ENCODE data around the gene PRPF6. TPM values are rescaled to one million over a fixed set of nuclear protein-coding genes. Genes with fewer than 3 reads are reported as not detected.

Gene PRPF6
- total and polyA plus RNA-seq, 2 of the 13 experiments (the other 11 are each of a cell fraction or from before 2014, with no cell fraction given) = 63.7 to 101 TPM

GRCh38 chr20:64056889-64057627 is 76.1 kb downstream of the PRPF6 start:
- no peaks in the 10 kb centered on the region for H3K36me3 ChIP-seq (replicated peaks in 1 of 2; ENCODE audit: control insufficient read depth in 1 of 2, insufficient read depth in 2 of 2, low read length in 2 of 2)
- WGBS (ENCODE audit: low lambda C conversion rate) = 56% methylated on average over 39 of the region's 39 CpGs
- peak overlapping the region; percentile 87 for H3K4me2 ChIP-seq (ENCODE audit: low read depth, low read length)
- peak overlapping the region; percentile 72 for H3K9ac ChIP-seq (ENCODE audit: insufficient read depth, low read depth, low read length)
- POLR2A ChIA-PET = interaction anchor here (0.8 to 9.4 kb wide), 7 partner anchors 9 to 430 kb away, joined by 3 to 252 read pairs (median 6); partner anchors contain the start of genes C20orf204, GMEB2, PRPF6 and SAMD10
- CTCF ChIA-PET (ENCODE audit: low intra/inter-chr PET ratio, low total read pairs) = interaction anchor here (0.8 to 3.7 kb wide), 3 partner anchors 77 to 237 kb away, joined by 3 to 33 read pairs (median 3); partner anchors contain the start of genes PRPF6, SAMD10 and UCKL1
- H3K79me2 ChIP-seq (ENCODE audit: insufficient read depth, low read length) = no peaks in the 10 kb centered on the region
- H3K4me3 ChIP-seq (replicated peaks in 1 of 3; ENCODE audit: insufficient read depth in 1 of 3, low read depth in 2 of 3, low read length in 3 of 3) = peak overlapping the region; percentile 40 to 69 (median 42); a peak in 5 of 6 replicates
- intact Hi-C loops (cut with micrococcal nuclease; ENCODE audit: unreplicated experiment) (loop anchor here (1.0 to 2.0 kb wide), 2 partner anchors 20 to 77 kb away; partner anchors contain the start of gene C20orf204), in situ Hi-C loops (cut with HindIII; ENCODE audit: extremely low pct_ligation_motif_present, low pct_unique_long_range_greater_than_20kb) (loop anchor here (5.0 kb wide), 1 partner anchor 80 kb away; the partner anchor contains the start of gene SAMD10)
- H4K20me1 ChIP-seq (ENCODE audit: insufficient read depth, low read length) = no peaks in the 10 kb centered on the region
- H2AFZ ChIP-seq (ENCODE audit: low read length) = no peak overlapping the region
- FAIRE-seq (no peak), ATAC-seq (peak; percentile 8), DNase-seq (ENCODE audit: low spot score) (no peak)
- no TSS peak for BruUV-seq (replicated peaks)
- H3K27me3 ChIP-seq (ENCODE audit: control insufficient read depth in 1 of 2, insufficient read depth in 2 of 2, low read length in 2 of 2) = no peaks in the 10 kb centered on the region
- H3K27ac ChIP-seq (ENCODE audit: extremely low read length, insufficient read depth, low read length) = peak overlapping the region; percentile 77
- peaks cover 79% of the 10 kb centered on the region for H3K4me1 ChIP-seq (ENCODE audit: insufficient read depth, low read length)
- no peaks in the 10 kb centered on the region for H3K9me3 ChIP-seq (ENCODE audit: low read length)
- peak; percentile 76 for TF ChIP-seq SRSF1 (optimal IDR thresholded peaks at IDR 0.05; ENCODE audit: low read depth, low read length)
- TF ChIP-seq CREB3 (CRISPR knock-in tag; IDR thresholded peaks at IDR 0.05) = peak; percentile 47; the same call in 1 of the 2 replicates
- no peak for TF ChIP-seq ATF7 (IDR thresholded peaks at IDR 0.05)
- 0 out of 2 replicates have a peak, but pooled peaks have one; percentile 63 for TF ChIP-seq ATF7 (CRISPR knock-in tag; IDR thresholded peaks at IDR 0.05)
- no peak for TF ChIP-seq ZBTB14 (CRISPR knock-in tag; IDR thresholded peaks at IDR 0.05)
- TF ChIP-seq GLI4 (CRISPR knock-in tag; IDR thresholded peaks at IDR 0.05; ENCODE audit: borderline replicate concordance) = peak; percentile 42
- peak; percentile 14; the same call in 1 of the 2 replicates for TF ChIP-seq HNRNPL (IDR thresholded peaks at IDR 0.05; ENCODE audit: low read depth, low read length)
- TF ChIP-seq ZHX2 (IDR thresholded peaks at IDR 0.05; ENCODE audit: low read depth) = no peak; the same call in 1 of the 2 replicates
- TF ChIP-seq ZHX2 (CRISPR knock-in tag; IDR thresholded peaks at IDR 0.05; ENCODE audit: borderline replicate concordance) = no peak
- TF ChIP-seq RAD51 (IDR thresholded peaks at IDR 0.05; ENCODE audit: borderline replicate concordance) = no peak

All from HepG2 (cell line).